ENCODE data around the gene PHF13.

PHF13 gene

DNA sequence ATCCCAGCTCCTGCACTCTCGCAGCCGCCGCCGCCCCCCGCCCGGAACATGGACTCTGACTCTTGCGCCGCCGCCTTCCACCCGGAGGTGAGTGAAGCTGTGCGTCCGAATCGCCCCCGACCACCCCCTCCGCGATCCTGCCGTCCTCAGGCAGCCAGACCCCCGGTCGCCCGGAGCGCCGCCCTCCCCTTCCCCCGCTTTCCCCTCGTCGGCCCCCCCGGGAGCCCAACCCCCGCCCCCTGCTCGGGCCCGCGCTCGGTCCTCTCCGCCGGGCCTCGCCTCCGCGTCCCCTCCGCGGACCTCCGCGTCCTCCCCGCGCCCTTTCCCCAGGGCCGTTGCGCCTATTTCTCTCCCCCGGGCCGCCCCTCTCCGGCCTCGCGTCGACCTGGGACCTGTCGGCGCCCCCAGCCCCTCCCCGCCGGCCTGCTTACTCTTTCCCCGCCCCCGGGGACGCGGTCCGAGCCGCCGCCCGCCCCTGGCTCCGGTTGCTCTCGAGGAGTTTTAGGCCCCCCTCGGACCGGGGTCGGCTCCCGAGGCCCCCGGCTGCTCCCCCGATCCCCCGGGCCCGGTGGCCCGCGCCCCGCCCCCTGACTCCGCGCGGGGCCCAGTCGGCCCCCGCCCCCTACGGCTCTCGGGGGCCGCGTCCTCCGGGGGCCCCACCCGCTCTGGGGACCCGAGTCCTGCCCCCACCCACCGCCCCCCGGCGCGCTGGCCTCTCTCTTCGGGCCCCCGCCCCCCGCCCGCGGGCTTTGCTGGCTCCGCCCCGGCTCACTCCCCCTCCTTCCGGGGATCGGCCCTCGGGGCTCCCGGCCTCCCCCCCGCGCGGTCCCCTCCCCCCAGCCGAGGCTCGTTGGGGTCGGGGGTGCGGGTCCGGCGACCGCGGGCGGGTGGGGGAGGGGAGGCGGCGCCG, 743 bp downstream of the PHF13 start:
- no peak for DNase-seq (ENCODE audit: low read depth)
- peak overlapping the region; percentile 82 for H3K4me3 ChIP-seq (ENCODE audit: control insufficient read depth, low read depth, low read length)
- TF ChIP-seq, protein P1, sequence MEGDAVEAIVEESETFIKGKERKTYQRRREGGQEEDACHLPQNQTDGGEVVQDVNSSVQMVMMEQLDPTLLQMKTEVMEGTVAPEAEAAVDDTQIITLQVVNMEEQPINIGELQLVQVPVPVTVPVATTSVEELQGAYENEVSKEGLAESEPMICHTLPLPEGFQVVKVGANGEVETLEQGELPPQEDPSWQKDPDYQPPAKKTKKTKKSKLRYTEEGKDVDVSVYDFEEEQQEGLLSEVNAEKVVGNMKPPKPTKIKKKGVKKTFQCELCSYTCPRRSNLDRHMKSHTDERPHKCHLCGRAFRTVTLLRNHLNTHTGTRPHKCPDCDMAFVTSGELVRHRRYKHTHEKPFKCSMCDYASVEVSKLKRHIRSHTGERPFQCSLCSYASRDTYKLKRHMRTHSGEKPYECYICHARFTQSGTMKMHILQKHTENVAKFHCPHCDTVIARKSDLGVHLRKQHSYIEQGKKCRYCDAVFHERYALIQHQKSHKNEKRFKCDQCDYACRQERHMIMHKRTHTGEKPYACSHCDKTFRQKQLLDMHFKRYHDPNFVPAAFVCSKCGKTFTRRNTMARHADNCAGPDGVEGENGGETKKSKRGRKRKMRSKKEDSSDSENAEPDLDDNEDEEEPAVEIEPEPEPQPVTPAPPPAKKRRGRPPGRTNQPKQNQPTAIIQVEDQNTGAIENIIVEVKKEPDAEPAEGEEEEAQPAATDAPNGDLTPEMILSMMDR (IDR thresholded peaks at IDR 0.05; ENCODE audit: control insufficient read depth, insufficient read depth, low read depth, low read length, missing control alignments) = no peak

DNA sequence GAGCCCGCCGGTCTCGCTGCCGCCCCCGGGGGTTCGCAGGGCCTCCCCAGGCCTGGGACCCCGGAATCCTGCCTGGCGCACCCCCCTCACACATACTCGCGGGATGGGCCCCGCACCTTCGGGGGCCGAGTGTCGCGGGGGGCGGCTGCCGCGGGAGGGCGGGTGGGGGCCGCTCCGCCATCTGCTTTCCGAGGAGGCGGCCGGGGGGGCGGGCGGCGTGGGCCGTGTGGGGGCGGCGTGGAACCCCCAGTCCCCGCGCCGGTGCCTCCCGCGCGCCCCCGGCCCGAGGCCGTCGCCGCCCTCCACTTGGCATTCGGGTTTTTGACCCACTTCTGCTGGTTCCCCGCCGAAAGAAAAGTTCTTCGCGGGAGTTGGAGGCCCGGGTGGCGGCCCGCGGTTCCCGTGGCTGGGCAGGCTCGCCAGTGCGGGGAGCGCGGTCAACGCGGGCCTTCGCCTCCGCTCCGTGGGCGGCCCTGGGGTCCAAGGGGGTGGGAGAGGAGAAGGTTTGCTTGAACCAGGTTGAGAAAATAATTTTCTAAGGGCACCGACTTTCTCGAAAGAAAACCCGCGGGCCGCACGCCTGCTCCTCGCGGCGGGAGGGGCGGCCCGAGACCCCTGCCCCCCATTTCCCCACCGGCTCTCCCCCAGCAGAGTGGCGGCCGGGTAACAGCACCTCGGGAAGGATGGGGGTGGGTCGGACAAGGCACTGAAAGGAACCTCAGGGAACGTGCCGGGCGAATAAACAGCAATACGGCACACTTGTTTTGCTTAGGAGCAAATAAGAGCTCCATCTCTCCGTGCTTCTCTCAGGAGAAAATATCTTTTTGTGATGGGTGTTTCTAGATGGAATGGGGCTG, 1.6 kb downstream of the PHF13 start:
- TF ChIP-seq, protein P1 (IDR thresholded peaks at IDR 0.05; ENCODE audit: control insufficient read depth, insufficient read depth, low read depth, low read length, missing control alignments) = no peak
- H3K4me3 ChIP-seq (ENCODE audit: control insufficient read depth, low read depth, low read length) = peak overlapping the region; percentile 82
- no peak for DNase-seq (ENCODE audit: low read depth)

DNA sequence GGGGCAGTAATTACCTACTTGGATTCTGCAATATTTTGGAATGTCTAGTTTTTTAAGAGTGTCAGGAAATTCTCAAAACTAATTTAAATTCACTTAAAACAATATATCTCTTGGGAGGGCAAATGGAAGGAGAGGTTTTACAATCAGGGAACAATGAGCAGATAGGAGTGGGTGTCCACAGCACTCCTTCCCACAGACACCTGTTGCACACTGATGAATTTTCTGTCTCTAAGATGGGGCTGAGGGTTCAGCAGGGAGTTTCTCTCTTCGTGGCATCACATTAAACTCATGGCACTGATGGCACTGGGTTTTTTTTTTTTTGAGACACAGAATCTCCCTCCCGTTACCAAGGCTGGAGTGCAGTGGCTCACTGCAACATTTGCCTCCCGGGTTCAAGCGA, 5.5 kb downstream of the PHF13 start:
- no peak overlapping the region for H3K4me3 ChIP-seq (ENCODE audit: control insufficient read depth, low read depth, low read length)
- TF ChIP-seq, protein P1 (IDR thresholded peaks at IDR 0.05; ENCODE audit: control insufficient read depth, insufficient read depth, low read depth, low read length, missing control alignments) = no peak
- DNase-seq (ENCODE audit: low read depth) = no peak

DNA sequence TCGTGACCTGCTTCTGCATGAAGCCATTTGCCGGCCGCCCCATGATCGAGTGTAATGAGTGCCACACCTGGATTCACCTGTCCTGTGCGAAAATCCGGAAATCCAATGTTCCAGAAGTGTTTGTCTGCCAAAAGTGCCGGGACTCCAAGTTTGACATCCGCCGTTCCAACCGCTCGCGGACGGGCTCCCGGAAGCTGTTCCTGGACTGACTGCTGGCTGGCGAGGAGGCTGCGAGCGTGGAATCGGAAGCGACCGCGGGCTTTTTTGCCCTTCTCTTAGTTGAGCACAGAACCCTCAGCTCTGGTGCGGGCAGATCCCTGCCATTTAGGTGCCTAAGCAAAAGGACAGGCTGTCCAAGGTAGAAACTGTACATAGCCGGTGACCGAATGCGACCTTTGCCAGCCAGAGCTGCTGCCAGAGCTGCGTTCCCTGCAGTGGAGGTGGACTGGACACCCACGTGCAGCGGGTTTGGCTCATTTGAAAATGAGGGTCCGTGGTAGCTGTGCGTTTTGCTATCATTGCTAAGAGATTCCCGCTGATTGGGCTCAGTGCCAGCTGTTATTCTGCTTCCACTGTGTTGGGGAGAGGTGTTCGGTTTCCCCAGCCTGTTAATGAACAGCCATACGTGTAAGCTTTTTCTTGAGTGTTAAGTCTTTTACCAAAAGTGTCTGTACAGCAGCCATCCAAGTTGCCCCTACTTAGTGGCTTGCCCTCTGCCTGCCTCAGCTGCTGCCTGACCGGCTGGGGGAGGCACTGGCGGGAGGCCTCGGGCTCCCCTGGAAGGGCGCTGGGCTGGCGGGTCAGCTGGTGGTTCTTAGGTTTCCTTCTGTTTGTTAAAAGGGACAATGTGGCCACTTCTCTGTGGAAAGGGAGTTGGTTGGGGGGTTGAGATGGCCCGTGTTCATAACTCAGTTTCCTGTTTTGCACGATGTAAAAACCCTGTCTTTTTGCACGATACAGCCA, 8.2 kb downstream of the PHF13 start:
- DNase-seq (ENCODE audit: low read depth) = no peak
- TF ChIP-seq, protein P1 (IDR thresholded peaks at IDR 0.05; ENCODE audit: control insufficient read depth, insufficient read depth, low read depth, low read length, missing control alignments) = no peak
- H3K4me3 ChIP-seq (ENCODE audit: control insufficient read depth, low read depth, low read length) = no peak overlapping the region

DNA sequence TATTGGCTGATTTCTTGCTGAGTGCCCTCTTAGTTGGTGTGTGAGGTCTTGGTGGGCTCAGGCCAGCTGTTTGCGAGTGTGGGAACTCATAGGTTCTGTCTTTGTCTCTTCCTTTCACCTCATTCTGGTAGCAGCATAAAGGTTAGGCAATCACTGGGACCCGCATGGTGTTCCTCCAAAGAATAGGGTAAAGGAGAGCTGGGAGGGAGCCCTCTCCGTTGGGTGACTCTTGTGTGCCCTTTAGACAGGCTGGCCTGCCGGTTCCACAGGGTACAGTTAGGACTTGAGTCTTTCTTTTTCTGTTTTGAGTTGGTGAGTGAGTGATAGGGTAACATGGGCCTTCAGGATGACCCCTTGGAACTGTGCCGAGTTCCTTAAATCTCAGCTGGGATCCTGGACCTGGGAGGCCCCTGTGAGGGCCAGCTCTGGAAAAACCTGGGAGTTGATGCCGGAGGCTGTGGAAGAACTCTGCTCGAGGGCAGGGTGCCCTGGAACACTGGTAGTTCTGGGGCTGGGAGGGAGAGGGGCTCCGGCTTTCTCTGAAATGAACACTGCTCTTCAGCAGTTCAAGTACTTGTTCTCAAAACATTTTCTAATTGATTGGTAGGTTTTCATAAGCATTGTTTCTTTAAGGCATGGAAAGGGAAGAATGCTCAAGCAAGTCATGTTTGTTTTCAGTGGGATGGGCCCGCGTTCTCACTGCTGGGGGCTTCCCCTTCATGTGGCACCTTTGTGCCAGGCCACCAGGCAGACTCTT, 9.0 kb downstream of the PHF13 start:
- H3K4me3 ChIP-seq (ENCODE audit: control insufficient read depth, low read depth, low read length) = no peak overlapping the region
- TF ChIP-seq, protein P1 (IDR thresholded peaks at IDR 0.05; ENCODE audit: control insufficient read depth, insufficient read depth, low read depth, low read length, missing control alignments) = no peak
- no peak for DNase-seq (ENCODE audit: low read depth)
